Activated CD4-positive, alpha-beta T cell treated with anti-CD3 and anti-CD28 coated beads, Interleukin-2, amount 10 ng/mL, durations not matched to agents 7 days and 5 days (primary cell): Measurements from ENCODE around the gene IQCH. TPM values are rescaled to one million over a fixed set of nuclear protein-coding genes. Genes with fewer than 3 reads are reported as not detected.

Source experiments
- CTCF ChIA-PET: fragments of 350-600 bp; sonication (Branson Sonifier 250); formaldehyde crosslinking; loops from one replicate; lab custom pipeline; 2021; ENCODE audit warnings: antibody characterized with exemption; lab: Charles Lee
- POLR2A ChIA-PET: fragments of 350-600 bp; sonication (Branson Sonifier 250); formaldehyde crosslinking; loops from one replicate; lab custom pipeline; 2021; ENCODE audit warnings: antibody characterized with exemption; lab: Charles Lee
- DNase-seq: peaks from one replicate; pipeline ENCODE4 v3.0.0-alpha.2; 2020
- H3K27ac Mint-ChIP-seq: one replicate; pipeline ENCODE4 v1.8.0; 2021; ENCODE audit warnings: mild to moderate bottlenecking, moderate library complexity, mixed read lengths
- H3K27me3 Mint-ChIP-seq: one replicate; pipeline ENCODE4 v1.8.0; 2021; ENCODE audit warnings: mixed read lengths
- H3K36me3 Mint-ChIP-seq: one replicate; pipeline ENCODE4 v1.8.0; 2021; ENCODE audit warnings: low read depth, mixed read lengths
- H3K4me1 Mint-ChIP-seq: one replicate; pipeline ENCODE4 v1.8.0; 2021; ENCODE audit warnings: mixed read lengths
- H3K4me3 Mint-ChIP-seq: one replicate; pipeline ENCODE4 v1.8.0; 2021; ENCODE audit warnings: mild to moderate bottlenecking, moderate library complexity, mixed read lengths
- H3K9me3 Mint-ChIP-seq: one replicate; pipeline ENCODE4 v1.8.0; 2021; ENCODE audit warnings: mixed read lengths
- total RNA-seq, 2 experiments: library from RNA; stranded (reverse); gene quantifications; one replicate each; pipeline ENCODE4 v1.2.3, GENCODE V29; 2021

IQCH gene
- total RNA-seq, 2 experiments from 2014 or later: 0.77 to 0.89 TPM

- Mint-ChIP-seq H3K4me1 (no peaks in the 10 kb centered on the region), H3K9me3 (no peaks in the 10 kb centered on the region), H3K27ac (peak overlapping the region; percentile 26), H3K27me3 (peaks cover 30% of the 10 kb centered on the region), H3K4me3 (no peak overlapping the region), H3K36me3 (peaks cover 2% of the 10 kb centered on the region)
- CTCF ChIA-PET: no interaction called here
- POLR2A ChIA-PET: no interaction called here
- DNase-seq: no peak
Measured at GRCh38 chr15:67321352-67321751, 66.8 kb downstream of the IQCH start.

- Mint-ChIP-seq H3K27ac (no peak overlapping the region), H3K4me3 (no peak overlapping the region), H3K9me3 (peaks cover 2% of the 10 kb centered on the region), H3K27me3 (peaks cover 27% of the 10 kb centered on the region), H3K4me1 (no peaks in the 10 kb centered on the region), H3K36me3 (peaks cover 2% of the 10 kb centered on the region)
- DNase-seq: no peak
- ChIA-PET CTCF (no interaction called here), POLR2A (no interaction called here)
Measured at GRCh38 chr15:67322481-67322880, 67.9 kb downstream of the IQCH start.

- Mint-ChIP-seq H3K36me3 (peaks cover 5% of the 10 kb centered on the region), H3K27me3 (peaks cover 11% of the 10 kb centered on the region), H3K27ac (no peak overlapping the region), H3K4me1 (no peaks in the 10 kb centered on the region), H3K9me3 (peaks cover 7% of the 10 kb centered on the region), H3K4me3 (no peak overlapping the region)
- POLR2A ChIA-PET: no interaction called here
- no peak for DNase-seq
- CTCF ChIA-PET: no interaction called here
Measured at GRCh38 chr15:67327312-67327711, 72.7 kb downstream of the IQCH start.

- ChIA-PET CTCF (no interaction called here), POLR2A (no interaction called here)
- DNase-seq: no peak
- H3K4me1 Mint-ChIP-seq: no peaks in the 10 kb centered on the region
- H3K4me3 Mint-ChIP-seq: no peak overlapping the region
- H3K27ac Mint-ChIP-seq: no peak overlapping the region
- peaks cover 11% of the 10 kb centered on the region for H3K27me3 Mint-ChIP-seq
- peaks cover 5% of the 10 kb centered on the region for H3K36me3 Mint-ChIP-seq
- peaks cover 7% of the 10 kb centered on the region for H3K9me3 Mint-ChIP-seq
Measured at GRCh38 chr15:67327737-67328136, 73.2 kb downstream of the IQCH start.

GRCh38 chr15:67329984-67330733 lies 75.6 kb downstream of the IQCH start:
- ChIA-PET CTCF (no interaction called here), POLR2A (no interaction called here)
- Mint-ChIP-seq H3K27me3 (peaks cover 8% of the 10 kb centered on the region), H3K27ac (no peak overlapping the region), H3K4me3 (no peak overlapping the region), H3K36me3 (peaks cover 3% of the 10 kb centered on the region), H3K4me1 (no peaks in the 10 kb centered on the region), H3K9me3 (peaks cover 7% of the 10 kb centered on the region)
- no peak for DNase-seq

GRCh38 chr15:67331676-67332075 lies 77.1 kb downstream of the IQCH start:
- POLR2A ChIA-PET: no interaction called here
- no peak for DNase-seq
- H3K27ac Mint-ChIP-seq: no peak overlapping the region
- H3K36me3 Mint-ChIP-seq: peaks cover 3% of the 10 kb centered on the region
- H3K27me3 Mint-ChIP-seq: peaks cover 8% of the 10 kb centered on the region
- CTCF ChIA-PET: interaction anchor here (0.5 kb wide), 1 partner anchor 71 kb away, joined by 3 read pairs; no protein-coding TSS in a partner anchor
- no peaks in the 10 kb centered on the region for H3K4me1 Mint-ChIP-seq
- peaks cover 7% of the 10 kb centered on the region for H3K9me3 Mint-ChIP-seq
- no peak overlapping the region for H3K4me3 Mint-ChIP-seq

- ChIA-PET POLR2A (interaction anchor here (0.5 to 0.6 kb wide), 2 partner anchors 115 to 444 kb away, joined by 3 to 6 read pairs; no protein-coding TSS in a partner anchor), CTCF (no interaction called here)
- Mint-ChIP-seq H3K4me1 (no peaks in the 10 kb centered on the region), H3K27ac (no peak overlapping the region), H3K36me3 (no peaks in the 10 kb centered on the region), H3K27me3 (peaks cover 6% of the 10 kb centered on the region), H3K9me3 (no peaks in the 10 kb centered on the region), H3K4me3 (no peak overlapping the region)
- DNase-seq: no peak
Measured at GRCh38 chr15:67335026-67335425, 80.4 kb downstream of the IQCH start.

- Mint-ChIP-seq H3K27me3 (peaks cover 6% of the 10 kb centered on the region), H3K36me3 (no peaks in the 10 kb centered on the region), H3K9me3 (no peaks in the 10 kb centered on the region), H3K27ac (no peak overlapping the region), H3K4me1 (no peaks in the 10 kb centered on the region), H3K4me3 (no peak overlapping the region)
- DNase-seq: no peak
- POLR2A ChIA-PET: interaction anchor here (0.5 to 0.6 kb wide), 2 partner anchors 445 to 711 kb away, joined by 3 to 6 read pairs; no protein-coding TSS in a partner anchor
- CTCF ChIA-PET: interaction anchor here (0.6 kb wide), 1 partner anchor 101 kb away, joined by 3 read pairs; no protein-coding TSS in a partner anchor
Measured at GRCh38 chr15:67335534-67336222, 81.1 kb downstream of the IQCH start.

- DNase-seq: no peak
- ChIA-PET POLR2A (no interaction called here), CTCF (no interaction called here)
- Mint-ChIP-seq H3K4me3 (no peak overlapping the region), H3K36me3 (no peaks in the 10 kb centered on the region), H3K4me1 (no peaks in the 10 kb centered on the region), H3K27ac (no peak overlapping the region), H3K9me3 (peaks cover 4% of the 10 kb centered on the region), H3K27me3 (peaks cover 2% of the 10 kb centered on the region)
Measured at GRCh38 chr15:67340630-67341029, 86.0 kb downstream of the IQCH start.

- ChIA-PET POLR2A (no interaction called here), CTCF (no interaction called here)
- H3K27me3 Mint-ChIP-seq: peaks cover 2% of the 10 kb centered on the region
- no peaks in the 10 kb centered on the region for H3K36me3 Mint-ChIP-seq
- no peak for DNase-seq
- H3K4me1 Mint-ChIP-seq: no peaks in the 10 kb centered on the region
- H3K4me3 Mint-ChIP-seq: no peak overlapping the region
- H3K9me3 Mint-ChIP-seq: peaks cover 4% of the 10 kb centered on the region
- H3K27ac Mint-ChIP-seq: no peak overlapping the region
Measured at GRCh38 chr15:67341539-67341938, 87.0 kb downstream of the IQCH start.

- ChIA-PET POLR2A (no interaction called here), CTCF (no interaction called here)
- Mint-ChIP-seq H3K36me3 (peaks cover 2% of the 10 kb centered on the region), H3K27ac (no peak overlapping the region), H3K4me3 (no peak overlapping the region), H3K27me3 (peaks cover 3% of the 10 kb centered on the region), H3K9me3 (peaks cover 13% of the 10 kb centered on the region), H3K4me1 (no peaks in the 10 kb centered on the region)
- no peak for DNase-seq
Measured at GRCh38 chr15:67343206-67343605, 88.6 kb downstream of the IQCH start.

- CTCF ChIA-PET: interaction anchor here (1.4 kb wide), 1 partner anchor 14 kb away, joined by 3 read pairs; no protein-coding TSS in a partner anchor
Measured at GRCh38 chr15:67349634-67350033, 95.0 kb downstream of the IQCH start.

GRCh38 chr15:67350042-67350441 lies 95.5 kb downstream of the IQCH start:
- Mint-ChIP-seq H3K9me3 (peaks cover 17% of the 10 kb centered on the region), H3K27ac (no peak overlapping the region), H3K4me3 (no peak overlapping the region), H3K27me3 (peaks cover 11% of the 10 kb centered on the region), H3K36me3 (peaks cover 2% of the 10 kb centered on the region), H3K4me1 (no peaks in the 10 kb centered on the region)
- CTCF ChIA-PET: no interaction called here
- POLR2A ChIA-PET: no interaction called here
- DNase-seq: no peak

More at GRCh38 chr15:67349634-67350033, 95.0 kb downstream of the IQCH start:
- Mint-ChIP-seq H3K27ac (no peak overlapping the region), H3K27me3 (peaks cover 11% of the 10 kb centered on the region), H3K9me3 (peaks cover 17% of the 10 kb centered on the region), H3K4me3 (no peak overlapping the region), H3K36me3 (peaks cover 2% of the 10 kb centered on the region), H3K4me1 (no peaks in the 10 kb centered on the region)
- POLR2A ChIA-PET: no interaction called here
- no peak for DNase-seq
